ENCODE results near the gene SRP72. TPM values are rescaled to one million over a fixed set of nuclear protein-coding genes. Genes with fewer than 3 reads are reported as not detected.
"Not testable (repeated sequence)": the region's sequence is repeated elsewhere in the genome, so short reads cannot be mapped to it uniquely, and the experiment has no call there.

SRP72 gene
- total RNA-seq, 2 donors from 2014 or later: 74.4 to 79.6 TPM

DNA sequence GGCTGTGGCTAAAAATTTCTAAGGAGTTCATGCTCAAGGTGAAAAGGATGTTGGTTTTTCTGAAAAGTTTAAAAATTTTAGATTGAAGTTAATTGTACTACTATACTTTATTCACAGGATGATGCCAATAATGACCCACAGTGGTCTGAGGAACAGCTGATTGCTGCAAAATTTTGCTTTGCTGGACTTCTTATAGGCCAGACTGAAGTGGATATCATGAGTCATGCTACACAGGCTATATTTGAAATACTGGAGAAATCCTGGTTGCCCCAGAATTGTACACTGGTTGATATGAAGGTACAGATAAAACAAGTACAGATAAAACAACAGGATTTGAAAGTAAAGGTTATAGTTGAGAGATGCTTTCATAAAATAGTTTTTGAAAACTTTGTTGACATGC, 19.1 kb upstream of the SRP72 start:
- H3K36me3 ChIP-seq: peaks cover under 1% of the 10 kb centered on the region
- no peaks in the 10 kb centered on the region for H3K9me3 ChIP-seq
- no peak for DNase-seq
- intact Hi-C loops (cut with DNase I): no loop called here
- no peaks in the 10 kb centered on the region for H3K4me1 ChIP-seq
- no peaks in the 10 kb centered on the region for H3K27me3 ChIP-seq
- H3K9ac ChIP-seq (ENCODE audit: low read depth in 2 of 2, low read length in 2 of 2): no peak overlapping the region
- H3K27ac ChIP-seq: no peak overlapping the region
- TF ChIP-seq, protein P1, sequence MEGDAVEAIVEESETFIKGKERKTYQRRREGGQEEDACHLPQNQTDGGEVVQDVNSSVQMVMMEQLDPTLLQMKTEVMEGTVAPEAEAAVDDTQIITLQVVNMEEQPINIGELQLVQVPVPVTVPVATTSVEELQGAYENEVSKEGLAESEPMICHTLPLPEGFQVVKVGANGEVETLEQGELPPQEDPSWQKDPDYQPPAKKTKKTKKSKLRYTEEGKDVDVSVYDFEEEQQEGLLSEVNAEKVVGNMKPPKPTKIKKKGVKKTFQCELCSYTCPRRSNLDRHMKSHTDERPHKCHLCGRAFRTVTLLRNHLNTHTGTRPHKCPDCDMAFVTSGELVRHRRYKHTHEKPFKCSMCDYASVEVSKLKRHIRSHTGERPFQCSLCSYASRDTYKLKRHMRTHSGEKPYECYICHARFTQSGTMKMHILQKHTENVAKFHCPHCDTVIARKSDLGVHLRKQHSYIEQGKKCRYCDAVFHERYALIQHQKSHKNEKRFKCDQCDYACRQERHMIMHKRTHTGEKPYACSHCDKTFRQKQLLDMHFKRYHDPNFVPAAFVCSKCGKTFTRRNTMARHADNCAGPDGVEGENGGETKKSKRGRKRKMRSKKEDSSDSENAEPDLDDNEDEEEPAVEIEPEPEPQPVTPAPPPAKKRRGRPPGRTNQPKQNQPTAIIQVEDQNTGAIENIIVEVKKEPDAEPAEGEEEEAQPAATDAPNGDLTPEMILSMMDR (IDR thresholded peaks at IDR 0.05): no peak
- H3K4me3 ChIP-seq: no peak overlapping the region

DNA sequence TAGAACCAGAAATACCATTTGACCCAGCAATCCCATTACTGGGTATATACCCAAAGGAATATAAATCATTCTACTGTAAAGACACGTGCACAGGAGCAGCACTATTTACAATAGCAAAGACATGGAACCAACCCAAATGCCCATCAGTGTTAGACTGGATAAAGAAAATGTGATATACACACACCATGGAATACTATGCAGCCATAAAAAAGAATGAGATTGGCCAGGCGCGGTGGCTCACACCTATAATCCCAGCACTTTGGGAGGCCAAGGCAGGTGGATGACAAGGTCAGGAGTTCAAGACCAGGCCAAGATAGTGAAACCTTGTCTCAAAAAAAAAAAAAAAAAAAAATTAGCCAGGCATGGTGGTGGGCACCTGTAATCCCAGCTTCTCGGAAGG, 17.9 kb upstream of the SRP72 start:
- H3K9me3 ChIP-seq; H3K4me3 ChIP-seq; H3K36me3 ChIP-seq; H3K4me1 ChIP-seq; H3K9ac ChIP-seq (ENCODE audit: low read depth in 2 of 2, low read length in 2 of 2); intact Hi-C loops (cut with DNase I); DNase-seq; H3K27ac ChIP-seq; H3K27me3 ChIP-seq: not testable (repeated sequence)

DNA sequence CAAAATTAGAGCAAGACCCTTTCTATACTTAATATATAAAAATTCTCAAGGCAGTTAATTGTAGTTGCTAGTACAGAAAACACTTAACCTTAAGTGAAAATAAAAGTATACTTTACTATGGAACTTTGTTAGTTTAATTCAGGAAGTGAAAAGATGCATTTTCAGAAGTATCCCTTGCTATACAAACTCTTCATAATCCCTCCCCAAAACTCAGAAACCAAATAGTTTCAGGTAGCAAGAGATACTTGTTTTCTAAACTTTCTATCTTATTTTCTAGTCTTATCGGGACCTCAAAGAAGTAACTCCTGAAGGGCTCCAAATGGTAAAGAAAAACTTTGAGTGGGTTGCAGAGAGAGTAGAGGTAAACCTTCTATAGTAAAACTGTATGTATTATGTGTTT, 17.1 kb upstream of the SRP72 start:
- Histone ChIP-seq H3K27me3 (no peaks in the 10 kb centered on the region), H3K36me3 (peaks cover 7% of the 10 kb centered on the region), H3K4me1 (no peaks in the 10 kb centered on the region), H3K27ac (no peak overlapping the region), H3K9ac (ENCODE audit: low read depth in 2 of 2, low read length in 2 of 2) (no peak overlapping the region), H3K9me3 (no peaks in the 10 kb centered on the region), H3K4me3 (no peak overlapping the region)
- DNase-seq: no peak
- TF ChIP-seq, protein P1 (IDR thresholded peaks at IDR 0.05): no peak
- intact Hi-C loops (cut with DNase I): no loop called here

GRCh38 chr4:56460085-56460484, 7.3 kb upstream of the SRP72 start:
- Histone ChIP-seq H3K27me3 (no peaks in the 10 kb centered on the region), H3K9me3 (no peaks in the 10 kb centered on the region), H3K4me1 (no peaks in the 10 kb centered on the region), H3K9ac (ENCODE audit: low read depth in 2 of 2, low read length in 2 of 2) (no peak overlapping the region), H3K36me3 (no peaks in the 10 kb centered on the region), H3K27ac (no peak overlapping the region), H3K4me3 (no peak overlapping the region)
- no peak for DNase-seq
- intact Hi-C loops (cut with DNase I): no loop called here
- TF ChIP-seq, protein P1 (IDR thresholded peaks at IDR 0.05): no peak

DNA sequence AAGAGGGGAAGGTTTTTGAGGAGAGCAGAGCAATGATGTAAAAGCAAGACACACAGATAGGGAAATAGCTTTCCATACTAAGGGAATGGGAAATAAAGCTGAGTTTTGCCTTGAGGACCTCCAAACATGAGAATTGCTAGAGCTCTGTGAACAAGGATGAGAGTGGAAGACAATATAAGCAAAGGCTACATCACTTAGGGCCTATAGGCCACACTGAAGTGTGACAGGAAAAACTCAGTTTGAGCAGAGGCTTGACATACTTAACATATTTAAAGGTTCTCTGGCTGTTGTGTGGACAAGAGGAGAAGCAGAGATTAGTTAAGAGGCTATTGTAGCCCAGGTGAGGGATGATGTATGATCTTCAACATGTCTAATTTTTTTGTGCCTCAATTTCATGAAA, 5.3 kb upstream of the SRP72 start:
- Histone ChIP-seq H3K9me3 (no peaks in the 10 kb centered on the region), H3K36me3 (no peaks in the 10 kb centered on the region), H3K27me3 (no peaks in the 10 kb centered on the region), H3K4me3 (no peak overlapping the region), H3K27ac (no peak overlapping the region), H3K4me1 (peaks cover 8% of the 10 kb centered on the region), H3K9ac (ENCODE audit: low read depth in 2 of 2, low read length in 2 of 2) (no peak overlapping the region)
- TF ChIP-seq, protein P1 (IDR thresholded peaks at IDR 0.05): no peak
- no peak for DNase-seq
- intact Hi-C loops (cut with DNase I): no loop called here

- no peaks in the 10 kb centered on the region for H3K9me3 ChIP-seq
- TF ChIP-seq, protein P1 (IDR thresholded peaks at IDR 0.05): no peak
- intact Hi-C loops (cut with DNase I): no loop called here
Observed at GRCh38 chr4:56463711-56464110, 3.7 kb upstream of the SRP72 start.

More at GRCh38 chr4:56463711-56464110, 3.7 kb upstream of the SRP72 start:
- Histone ChIP-seq H3K4me1 (peaks cover 8% of the 10 kb centered on the region), H3K9ac (ENCODE audit: low read depth in 2 of 2, low read length in 2 of 2) (no peak overlapping the region), H3K36me3 (no peaks in the 10 kb centered on the region), H3K4me3 (no peak overlapping the region), H3K27ac (no peak overlapping the region), H3K27me3 (no peaks in the 10 kb centered on the region)
- DNase-seq: no peak

All from colonic mucosa (tissue), 4 donors.